Aorta (tissue), 5 donors: ENCODE results near the gene M1AP. TPM values are rescaled to one million over a fixed set of nuclear protein-coding genes. Genes with fewer than 3 reads are reported as not detected.

ENCODE experiments used
- ATAC-seq: fragments of 200-7000 bp; cut with Tn5 transposase; one replicate; pipeline ENCODE4 v1.9.1; 2022; ENCODE audit warnings: moderate library complexity; ENCODE audit not compliant: low FRiP score
- DNase-seq, 2 donors: peaks; one replicate each; pipeline ENCODE4 v3.0.0-alpha.2; 2020
- H3K27ac ChIP-seq, 2 donors: one replicate each; pipeline ENCODE4 v1.5.1; 2013; ENCODE audit warnings: low read length in 2 of 2, mild to moderate bottlenecking in 2 of 2, moderate library complexity in 2 of 2, control low read depth in 1 of 2, inconsistent platforms in 1 of 2, low read depth in 1 of 2
- H3K27me3 ChIP-seq, 2 donors: one replicate each; pipeline ENCODE4 v1.6.1; 2013; ENCODE audit warnings: control low read depth in 1 of 2, low read length in 1 of 2, mild to moderate bottlenecking in 1 of 2, moderate library complexity in 1 of 2; ENCODE audit not compliant: insufficient read depth in 2 of 2, control insufficient read depth in 1 of 2
- H3K36me3 ChIP-seq, 2 donors: one replicate each; pipeline ENCODE4 v1.6.1; 2013; ENCODE audit warnings: control low read depth in 1 of 2, low read length in 1 of 2, mild to moderate bottlenecking in 1 of 2; ENCODE audit not compliant: insufficient read depth in 2 of 2, control insufficient read depth in 1 of 2
- H3K4me1 ChIP-seq, 2 donors: one replicate each; pipeline ENCODE4 v1.6.1; 2013; ENCODE audit warnings: low read length in 2 of 2, control low read depth in 1 of 2, mild to moderate bottlenecking in 1 of 2, moderate library complexity in 1 of 2; ENCODE audit not compliant: insufficient read depth in 2 of 2, control insufficient read depth in 1 of 2
- H3K4me3 ChIP-seq, 2 donors: one replicate each; pipeline ENCODE4 v1.5.1; 2013; ENCODE audit warnings: low read length in 2 of 2, control low read depth in 1 of 2, mild to moderate bottlenecking in 1 of 2
- H3K9me3 ChIP-seq: one replicate; pipeline ENCODE4 v1.6.1; 2013; ENCODE audit warnings: mild to moderate bottlenecking, low read length; ENCODE audit not compliant: control insufficient read depth
- WGBS, 2 donors: extraction: QIAGEN DNeasy Blood & Tissue Kit; methylation state at CpG; one replicate each; pipeline ENCODE4 v1.1.7; 2013; 5-methylcytosine and 5-hydroxymethylcytosine counted together
- intact Hi-C, 2 donors: fragments of 100-400 bp; cut with DNase I; formaldehyde crosslinking; loops; one replicate each; pipeline versions ENCODE4 v1.14.2 to v1.15.0; 2022
- polyA plus RNA-seq, 2 donors: library from polyadenylated mRNA; stranded (reverse); fragments of 200-250 nt; gene quantifications; one replicate each; pipeline ENCODE4 v1.2.3, GENCODE V29; 2013
- total RNA-seq, 2 donors: library from RNA; stranded (reverse); fragmentation: NEBNext Ultra II Directional; extraction: Animal tissue kit (Norgen Biotek cat#: 25700); gene quantifications; one replicate each; pipeline ENCODE4 v1.2.1, GENCODE V29; 2021
- donor health status: healthy with polysubstance abuse.
- donor health status: Bipolar disorder and iron deficiency.
- donor health status: DM: no; HTN: no; CAD: no.
- donor health status: DM: no; HTN: no; CAD: no.
- donor health status: DM: yes; HTN: yes; CAD: no.

Gene M1AP
- total and polyA plus RNA-seq, 4 donors = 1.3 TPM; not detected in 3

DNA sequence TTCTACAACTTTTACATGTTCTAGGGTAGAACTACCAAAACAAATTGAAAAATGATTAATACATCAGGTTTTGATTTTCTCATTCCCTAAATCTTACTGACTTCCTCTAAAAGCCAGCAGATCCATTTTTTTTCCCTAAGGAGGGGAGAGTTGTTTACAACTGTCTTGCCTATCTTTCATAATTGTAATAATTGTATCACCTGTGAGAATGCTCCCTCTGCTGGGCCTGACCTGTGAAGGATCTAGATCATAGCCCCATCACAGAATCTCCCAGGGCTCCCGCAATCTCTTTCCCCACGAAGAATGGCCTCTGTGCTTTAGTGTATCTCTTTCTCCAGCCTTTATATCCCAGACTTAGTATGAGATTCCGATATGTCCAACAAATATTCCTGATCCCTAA, 103.5 kb downstream of the M1AP start:
- Histone ChIP-seq H3K36me3 (no peaks in the 10 kb centered on the region), H3K4me1 (no peaks in the 10 kb centered on the region), H3K4me3 (no peak overlapping the region), H3K27me3 (no peaks in the 10 kb centered on the region), H3K9me3 (no peaks in the 10 kb centered on the region), H3K27ac (no peak overlapping the region)
- 92 to 95% methylated on average over 3 of the region's 3 CpGs for WGBS, 2 donors
- intact Hi-C loops = loop anchor here in 1 of 2 donors (5.0 kb wide), 1 partner anchor 38 kb away; no protein-coding TSS in a partner anchor
- ATAC-seq (no peak), DNase-seq (no peak)

- Histone ChIP-seq H3K4me3 (no peak overlapping the region), H3K36me3 (no peaks in the 10 kb centered on the region), H3K27me3 (no peaks in the 10 kb centered on the region), H3K27ac (no peak overlapping the region), H3K9me3 (no peaks in the 10 kb centered on the region), H3K4me1 (no peaks in the 10 kb centered on the region)
- DNase-seq (no peak), ATAC-seq (no peak)
- 88 to 91% methylated on average over 1 of the region's 1 CpG for WGBS, 2 donors
- intact Hi-C loops = no loop called here
These were observed 105.2 kb downstream of the M1AP start for GRCh38 chr2:74542978-74543377.

- peak in 1 of 2 donors; percentile 80 for DNase-seq
- H3K4me1 ChIP-seq = no peaks in the 10 kb centered on the region
- intact Hi-C loops = no loop called here
- no peak overlapping the region for H3K4me3 ChIP-seq
- H3K27ac ChIP-seq = no peak overlapping the region
- no peaks in the 10 kb centered on the region for H3K36me3 ChIP-seq
- 82 to 91% methylated on average over 5 of the region's 5 CpGs for WGBS, 2 donors
- peak; percentile 77 for ATAC-seq
- H3K9me3 ChIP-seq = no peaks in the 10 kb centered on the region
- no peaks in the 10 kb centered on the region for H3K27me3 ChIP-seq
These were observed 107.8 kb downstream of the M1AP start for GRCh38 chr2:74540291-74540690.

GRCh38 chr2:74538881-74539339, 109.2 kb downstream of the M1AP start:
- Histone ChIP-seq H3K9me3 (no peaks in the 10 kb centered on the region), H3K4me1 (no peaks in the 10 kb centered on the region), H3K4me3 (no peak overlapping the region), H3K27ac (no peak overlapping the region), H3K27me3 (no peaks in the 10 kb centered on the region), H3K36me3 (no peaks in the 10 kb centered on the region)
- intact Hi-C loops = loop anchor here in 1 of 2 donors (10.0 kb wide), 1 partner anchor 46 kb away; no protein-coding TSS in a partner anchor
- DNase-seq (no peak), ATAC-seq (no peak)
- WGBS, 2 donors = 81 to 84% methylated on average over 7 of the region's 7 CpGs

DNA sequence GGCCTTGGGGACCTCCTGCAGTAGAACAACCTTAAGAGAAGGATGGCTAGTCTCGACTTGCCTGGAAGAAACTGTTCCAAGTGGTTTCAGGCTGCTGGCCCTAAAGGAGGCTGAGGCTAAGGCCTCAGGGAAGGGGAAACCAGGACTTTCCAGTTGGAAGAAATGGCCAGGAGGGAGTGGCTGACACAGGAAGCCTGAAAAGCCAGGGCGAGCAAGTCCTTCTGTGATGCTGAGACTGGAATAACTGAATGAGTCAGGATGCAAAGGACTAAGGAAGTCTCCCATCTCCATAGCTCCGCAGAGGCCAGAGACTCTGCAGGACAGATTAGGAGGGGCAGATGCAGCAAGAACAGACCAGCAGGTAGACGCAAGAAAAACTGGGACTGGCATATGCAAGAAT, 111.0 kb downstream of the M1AP start:
- no peak overlapping the region for H3K27ac ChIP-seq
- H3K4me3 ChIP-seq = no peak overlapping the region
- DNase-seq = no peak
- no peak for ATAC-seq
- 69 to 70% methylated on average over 4 of the region's 4 CpGs for WGBS, 2 donors
- no peaks in the 10 kb centered on the region for H3K4me1 ChIP-seq
- intact Hi-C loops = loop anchor here in 1 of 2 donors (10.0 kb wide), 1 partner anchor 48 kb away; no protein-coding TSS in a partner anchor
- H3K27me3 ChIP-seq = no peaks in the 10 kb centered on the region
- no peaks in the 10 kb centered on the region for H3K36me3 ChIP-seq
- H3K9me3 ChIP-seq = no peaks in the 10 kb centered on the region

DNA sequence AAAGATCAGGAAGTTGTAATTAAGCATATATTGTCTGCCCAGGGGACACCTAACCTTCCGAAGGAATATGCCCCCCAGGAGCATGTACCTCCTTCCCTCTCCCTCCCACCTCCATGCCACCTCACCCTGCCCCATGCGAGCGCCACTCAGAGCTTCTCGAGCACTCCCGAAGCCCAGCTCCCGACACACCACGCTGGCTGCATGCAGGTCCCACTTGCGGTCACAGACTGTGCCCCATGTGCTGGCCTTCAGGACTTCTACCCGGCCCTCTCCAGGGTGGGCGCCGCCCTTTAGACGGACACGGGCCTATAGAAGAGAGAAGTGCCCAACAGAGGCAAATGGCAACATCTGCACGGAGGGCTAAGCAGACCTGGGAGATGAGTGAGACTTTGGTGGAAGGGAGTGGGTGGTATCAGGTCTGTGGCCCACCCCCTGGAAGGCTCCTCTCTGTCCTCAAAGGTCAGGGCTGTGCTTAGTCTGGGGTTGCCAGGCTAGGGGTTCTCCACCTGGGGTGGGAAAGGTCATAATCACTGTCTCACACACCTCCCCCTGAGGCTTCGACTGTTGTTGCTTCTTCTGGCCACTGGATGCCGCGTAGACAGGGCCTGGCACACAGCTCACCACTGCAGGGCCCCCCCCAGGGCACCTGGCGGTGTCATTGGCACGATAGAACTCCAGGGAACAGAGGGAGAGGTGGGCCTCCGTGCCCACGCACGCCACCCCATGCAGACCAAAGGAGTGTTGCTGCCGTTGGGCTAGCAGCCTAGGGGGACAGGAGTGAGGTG, 111.8 kb downstream of the M1AP start:
- no peak overlapping the region for H3K4me3 ChIP-seq
- ATAC-seq = no peak
- no peaks in the 10 kb centered on the region for H3K9me3 ChIP-seq
- no peak for DNase-seq
- WGBS, 2 donors = 84 to 85% methylated on average over 23 of the region's 23 CpGs
- intact Hi-C loops = loop anchor here in 1 of 2 donors (10.0 kb wide), 1 partner anchor 48 kb away; no protein-coding TSS in a partner anchor
- no peaks in the 10 kb centered on the region for H3K27me3 ChIP-seq
- no peaks in the 10 kb centered on the region for H3K4me1 ChIP-seq
- H3K36me3 ChIP-seq = no peaks in the 10 kb centered on the region
- H3K27ac ChIP-seq = no peak overlapping the region

DNA sequence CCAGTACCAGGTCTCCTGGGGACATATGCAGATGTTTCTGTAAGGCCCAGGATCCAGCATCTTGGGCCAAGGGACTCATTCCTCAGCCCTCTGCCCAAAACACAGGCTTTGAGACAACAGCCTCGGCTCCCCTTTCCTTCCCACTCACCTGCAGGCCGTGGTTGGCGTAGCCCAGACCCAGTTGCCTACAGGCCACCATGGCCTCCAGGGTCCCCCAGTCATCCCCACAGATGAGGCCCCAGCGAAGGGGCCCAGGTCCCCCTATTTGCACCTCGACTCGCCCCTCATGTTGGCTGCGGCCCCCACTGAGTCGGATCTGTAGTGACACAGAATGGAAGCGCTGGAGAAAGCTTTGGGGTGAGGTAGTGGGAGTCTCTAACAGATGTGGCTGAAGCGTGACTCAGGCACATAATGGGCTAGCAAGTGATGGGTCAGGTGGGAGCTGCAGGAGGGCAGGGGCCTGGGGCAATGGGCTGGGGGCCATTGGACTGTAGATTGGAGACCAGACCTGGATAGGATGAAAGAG, 112.6 kb downstream of the M1AP start:
- H3K27me3 ChIP-seq = no peaks in the 10 kb centered on the region
- H3K9me3 ChIP-seq = no peaks in the 10 kb centered on the region
- H3K36me3 ChIP-seq = no peaks in the 10 kb centered on the region
- no peaks in the 10 kb centered on the region for H3K4me1 ChIP-seq
- DNase-seq (no peak), ATAC-seq (no peak)
- WGBS, 2 donors = 89 to 90% methylated on average over 10 of the region's 10 CpGs
- no peak overlapping the region for H3K4me3 ChIP-seq
- intact Hi-C loops = loop anchor here in 1 of 2 donors (10.0 kb wide), 1 partner anchor 49 kb away; no protein-coding TSS in a partner anchor
- H3K27ac ChIP-seq = no peak overlapping the region

DNA sequence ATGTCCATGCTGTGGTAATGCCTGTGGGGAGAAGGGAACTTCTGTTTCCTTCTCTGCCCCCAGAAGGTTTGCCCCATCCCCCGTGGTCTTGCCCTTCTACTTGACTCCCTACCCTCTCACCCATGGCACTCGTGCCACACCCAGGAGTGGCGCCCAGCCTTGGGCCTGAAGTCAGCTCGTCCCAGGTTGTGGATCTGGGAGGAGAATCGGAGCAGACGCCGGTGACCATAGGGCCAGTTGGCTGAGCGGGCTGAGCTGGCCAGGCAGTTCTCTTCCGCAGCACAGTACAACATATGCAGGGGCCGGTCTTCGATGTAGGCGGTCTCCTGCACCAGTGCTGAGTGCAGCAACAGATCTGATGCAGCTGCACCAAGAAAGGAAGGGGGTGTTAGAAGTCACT, 113.7 kb downstream of the M1AP start:
- intact Hi-C loops = loop anchor here in 1 of 2 donors (10.0 kb wide), 1 partner anchor 50 kb away; no protein-coding TSS in a partner anchor
- H3K27me3 ChIP-seq = no peaks in the 10 kb centered on the region
- H3K4me3 ChIP-seq = no peak overlapping the region
- 85 to 87% methylated on average over 12 of the region's 12 CpGs for WGBS, 2 donors
- no peak for DNase-seq
- no peak overlapping the region for H3K27ac ChIP-seq
- H3K4me1 ChIP-seq = no peaks in the 10 kb centered on the region
- no peaks in the 10 kb centered on the region for H3K9me3 ChIP-seq
- ATAC-seq = no peak
- H3K36me3 ChIP-seq = no peaks in the 10 kb centered on the region
